HepG2 (cell line): ENCODE data around the gene KSR1. TPM values are rescaled to one million over a fixed set of nuclear protein-coding genes. Genes with fewer than 3 reads are reported as not detected.

ENCODE experiments used
- ATAC-seq: fragments of 200-7000 bp; cut with Tn5 transposase; 3 replicates; pipeline ENCODE4 v1.9.1; 2020; ENCODE audit warnings: mild to moderate bottlenecking, moderate library complexity
- BruUV-seq: library from RNA; stranded (reverse); fragments of 400-500 nt; replicated peaks from 2 replicates; lab custom pipeline; 2021; lab: Mats Ljungman, UMichigan
- CTCF ChIA-PET: fragments of 300-600 bp; formaldehyde crosslinking; extraction: SDS; loops from one replicate; lab custom pipeline; 2021; ENCODE audit warnings: low total read pairs, inconsistent platforms, low intra/inter-chr PET ratio; lab: Yijun Ruan, JAX
- POLR2A ChIA-PET: fragments of 350-600 bp; sonication (Branson Sonifier 250); formaldehyde crosslinking; loops from one replicate; lab custom pipeline; 2020; ENCODE audit warnings: antibody characterized with exemption, inconsistent platforms; lab: Yijun Ruan, JAX
- DNase-seq: peaks from one replicate; pipeline ENCODE4 v3.0.0-alpha.2; 2015; ENCODE audit warnings: low spot score
- FAIRE-seq: peaks from 3 replicates; lab custom pipeline; 2011; peaks lifted over from hg19 to GRCh38; lab: Jason Lieb, UNC
- H2AFZ ChIP-seq: one replicate; pipeline ENCODE4 v1.6.1; 2011; ENCODE audit warnings: low read length, inconsistent platforms
- H3K27ac ChIP-seq: fragments of 300-600 bp; 3 replicates; pipeline ENCODE4 v1.8.0; 2011; ENCODE audit warnings: mixed run types, mild to moderate bottlenecking, mixed read lengths, low read length, inconsistent platforms; ENCODE audit not compliant: insufficient read depth; ENCODE audit errors: extremely low read length
- H3K27me3 ChIP-seq, 2 experiments: fragments of 200-600 bp in 1 of 2; 2 replicates in 1 of 2; 3 replicates in 1 of 2; pipeline versions ENCODE4 v1.6.0 to v1.8.0; 2011; ENCODE audit warnings: low read length in 2 of 2, mild to moderate bottlenecking in 2 of 2, moderate library complexity in 2 of 2, inconsistent platforms in 1 of 2; ENCODE audit not compliant: insufficient read depth in 2 of 2, control insufficient read depth in 1 of 2
- H3K36me3 ChIP-seq, 2 experiments: fragments of 200-600 bp in 1 of 2; replicated peaks in 1 of 2; 2 replicates in 1 of 2; 3 replicates in 1 of 2; pipeline versions ENCODE4 v1.5.1 to v1.8.0; 2011; ENCODE audit warnings: low read length in 2 of 2, inconsistent platforms in 1 of 2; ENCODE audit not compliant: insufficient read depth in 2 of 2, control insufficient read depth in 1 of 2
- H3K4me1 ChIP-seq: 2 replicates; pipeline ENCODE4 v1.5.1; 2012; ENCODE audit warnings: low read length, inconsistent platforms; ENCODE audit not compliant: insufficient read depth
- H3K4me2 ChIP-seq: 2 replicates; pipeline ENCODE4 v1.6.0; 2011; ENCODE audit warnings: low read depth, low read length, inconsistent platforms
- H3K4me3 ChIP-seq, 3 experiments: fragments of 200-600 bp in 1 of 3; sonication (generic), shearing (Covaris generic) in 1 of 3; replicated peaks in 1 of 3; 2 replicates each; pipeline ENCODE4 v1.5.1; 2011 to 2016; ENCODE audit warnings: low read length in 3 of 3, inconsistent platforms in 2 of 3, low read depth in 2 of 3, mild to moderate bottlenecking in 2 of 3, control low read depth in 1 of 3, mixed read lengths in 1 of 3; ENCODE audit not compliant: insufficient read depth in 1 of 3
- H3K79me2 ChIP-seq: one replicate; pipeline ENCODE4 v1.6.1; 2011; ENCODE audit warnings: low read length, inconsistent platforms; ENCODE audit not compliant: insufficient read depth
- H3K9ac ChIP-seq: 2 replicates; pipeline ENCODE4 v1.6.0; 2011; ENCODE audit warnings: mild to moderate bottlenecking, low read depth, low read length, inconsistent platforms; ENCODE audit not compliant: insufficient read depth
- H3K9me3 ChIP-seq: 2 replicates; pipeline ENCODE4 v1.5.1; 2012; ENCODE audit warnings: mild to moderate bottlenecking, low read length
- H4K20me1 ChIP-seq: 2 replicates; pipeline ENCODE4 v1.6.0; 2011; ENCODE audit warnings: inconsistent platforms, mild to moderate bottlenecking, low read length, moderate library complexity; ENCODE audit not compliant: insufficient read depth
- FOSL1 ChIP-seq: sonication (generic); formaldehyde crosslinking; IDR thresholded peaks from 2 replicates; pipeline ENCODE4 v1.9.0; 2021; ENCODE audit warnings: missing genetic modification reagents, borderline replicate concordance
- FOXA1 ChIP-seq, 2 experiments: fragments of 450-650 bp in 1 of 2; sonication (generic) in 1 of 2; formaldehyde crosslinking in 1 of 2; IDR thresholded peaks; 2 replicates each; pipeline versions ENCODE4 v1.4.0 to v1.6.1; 2016 to 2020; ENCODE audit warnings: missing genetic modification reagents in 1 of 2
- HMGA1 ChIP-seq: sonication (generic); formaldehyde crosslinking; conservative IDR thresholded peaks from 2 replicates; pipeline ENCODE4 v1.4.0; 2020; ENCODE audit warnings: missing genetic modification reagents
- PTBP1 ChIP-seq: fragments of 200-400 bp; formaldehyde crosslinking; IDR thresholded peaks from 2 replicates; pipeline ENCODE4 v1.6.1; 2018; ENCODE audit warnings: low read length, low read depth; ENCODE audit not compliant: poor library complexity, severe bottlenecking
- RORA ChIP-seq: sonication (generic); formaldehyde crosslinking; IDR thresholded peaks from 2 replicates; pipeline ENCODE4 v1.5.0; 2020; ENCODE audit warnings: mild to moderate bottlenecking, missing genetic modification reagents, moderate library complexity
- SP140L ChIP-seq: sonication (generic); formaldehyde crosslinking; IDR thresholded peaks from 2 replicates; pipeline ENCODE4 v1.4.0; 2020; ENCODE audit warnings: missing genetic modification reagents, borderline replicate concordance
- TCF12 ChIP-seq, 2 experiments: fragments of 450-650 bp in 1 of 2; sonication (generic) in 1 of 2; formaldehyde crosslinking in 1 of 2; IDR thresholded peaks; 2 replicates each; pipeline versions ENCODE4 v1.6.1 to v1.8.0; 2017 to 2022; ENCODE audit warnings: antibody characterized with exemption in 1 of 2, mild to moderate bottlenecking in 1 of 2, missing genetic modification reagents in 1 of 2, moderate library complexity in 1 of 2
- ZIK1 ChIP-seq: sonication (generic); formaldehyde crosslinking; IDR thresholded peaks from 2 replicates; pipeline ENCODE4 v1.5.0; 2020; ENCODE audit warnings: mild to moderate bottlenecking, low read depth, missing genetic modification reagents, borderline replicate concordance
- ZNF224 ChIP-seq: sonication (generic); formaldehyde crosslinking; IDR thresholded peaks from 2 replicates; pipeline ENCODE4 v1.5.0; 2020; ENCODE audit warnings: mild to moderate bottlenecking, missing genetic modification reagents
- ZNF614 ChIP-seq: IDR thresholded peaks from 2 replicates; pipeline ENCODE4 v1.6.1; 2018; ENCODE audit warnings: missing biosample characterization, missing genetic modification reagents, inconsistent platforms, borderline replicate concordance
- ZNF792 ChIP-seq: IDR thresholded peaks from 2 replicates; pipeline ENCODE4 v1.6.1; 2016
- WGBS: methylation state at CpG from one replicate; pipeline ENCODE4 v1.1.6; 2017; ENCODE audit warnings: low lambda C conversion rate; 5-methylcytosine and 5-hydroxymethylcytosine counted together
- in situ Hi-C: cut with HindIII; loops from 2 replicates; pipeline ENCODE4 v1.10.0; 2017; ENCODE audit warnings: low pct_unique_long_range_greater_than_20kb; ENCODE audit not compliant: extremely low pct_ligation_motif_present
- intact Hi-C: fragments of 100-400 bp; cut with micrococcal nuclease; formaldehyde crosslinking; loops from one replicate; pipeline ENCODE4 v1.10.0; 2022; ENCODE audit not compliant: unreplicated experiment
- polyA plus RNA-seq, 8 experiments: library from polyadenylated mRNA; depleted of rRNA in 3 of 8; stranded (reverse) in 7 of 8; unstranded in 1 of 8; fragments of >200 nt; fragmentation: Illumina TruSeq in 4 of 8; extraction: Trizol in 4 of 8; gene quantifications; 2 replicates each; pipeline versions ENCODE4 v1.2.1 to v1.2.3, GENCODE V29; 2011 to 2016; ENCODE audit warnings: low read depth in 4 of 8, missing spikeins in 1 of 8, mixed read lengths in 1 of 8; ENCODE audit not compliant: insufficient read depth in 1 of 8
- total RNA-seq, 5 experiments: library from RNA; depleted of rRNA; stranded (reverse); fragments of >200 nt; fragmentation: Illumina TruSeq; extraction: Trizol; gene quantifications; 2 replicates each; pipeline ENCODE4 v1.2.3, GENCODE V29; 2016; ENCODE audit warnings: low read depth in 1 of 5
- TF ChIP-seq, protein P1 (sequence below): sonication (generic); formaldehyde crosslinking; IDR thresholded peaks from 2 replicates; pipeline ENCODE4 v1.8.1; 2023; ENCODE audit warnings: mild to moderate bottlenecking, missing genetic modification reagents
- TF ChIP-seq, protein P2 (sequence below): sonication (generic); formaldehyde crosslinking; IDR thresholded peaks from 2 replicates; pipeline ENCODE4 v1.9.0; 2021; ENCODE audit warnings: mild to moderate bottlenecking, missing genetic modification reagents

Gene KSR1
- total and polyA plus RNA-seq, 2 of the 13 experiments (the other 11 are each of a cell fraction or from before 2014, with no cell fraction given): 10.1 to 16.6 TPM

DNA sequence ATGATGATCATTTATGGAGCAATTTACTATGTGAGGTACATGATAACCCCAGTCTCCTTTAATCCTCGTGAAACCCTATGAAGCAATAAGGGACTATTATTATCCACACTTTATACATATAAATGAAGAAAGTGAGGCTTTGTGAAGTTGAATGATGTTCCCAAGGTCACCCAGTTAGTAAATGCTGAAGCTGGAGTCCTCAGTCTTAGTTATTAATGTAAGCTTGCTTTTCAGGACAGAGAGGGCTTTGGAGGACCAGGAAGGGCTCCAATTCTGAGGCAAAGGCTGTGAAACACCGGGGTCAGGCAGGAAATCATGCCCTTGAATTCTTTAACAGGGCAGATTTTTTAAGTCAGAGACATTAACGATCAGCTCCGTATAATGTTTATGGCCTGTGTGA, 36.8 kb downstream of the KSR1 start:
- in situ Hi-C loops: loop anchor here (5.0 to 25.0 kb wide), 3 partner anchors 36 to 394 kb away; partner anchors contain the start of genes KSR1 and LYRM9
- Histone ChIP-seq H3K79me2 (peaks cover 30% of the 10 kb centered on the region), H3K4me1 (peaks cover 68% of the 10 kb centered on the region), H4K20me1 (no peaks in the 10 kb centered on the region), H3K36me3 (no peaks in the 10 kb centered on the region), H3K27ac (no peak overlapping the region), H2AFZ (no peak overlapping the region), H3K9ac (no peak overlapping the region), H3K27me3 (no peaks in the 10 kb centered on the region), H3K9me3 (no peaks in the 10 kb centered on the region), H3K4me2 (no peak overlapping the region), H3K4me3 (no peak overlapping the region)
- intact Hi-C loops: no loop called here
- FAIRE-seq (no peak), ATAC-seq (no peak), DNase-seq (no peak)
- no TSS peak for BruUV-seq
- TF ChIP-seq, protein P1, sequence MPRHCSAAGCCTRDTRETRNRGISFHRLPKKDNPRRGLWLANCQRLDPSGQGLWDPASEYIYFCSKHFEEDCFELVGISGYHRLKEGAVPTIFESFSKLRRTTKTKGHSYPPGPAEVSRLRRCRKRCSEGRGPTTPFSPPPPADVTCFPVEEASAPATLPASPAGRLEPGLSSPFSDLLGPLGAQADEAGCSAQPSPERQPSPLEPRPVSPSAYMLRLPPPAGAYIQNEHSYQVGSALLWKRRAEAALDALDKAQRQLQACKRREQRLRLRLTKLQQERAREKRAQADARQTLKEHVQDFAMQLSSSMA: no peak
- no peak for TF ChIP-seq FOXA1 (IDR thresholded peaks at IDR 0.05)
- TF ChIP-seq FOXA1 (CRISPR knock-in tag; IDR thresholded peaks at IDR 0.05): no peak
- no peak for TF ChIP-seq ZNF614 (CRISPR knock-in tag)
- TF ChIP-seq PTBP1: no peak
- TF ChIP-seq FOSL1 (CRISPR knock-in tag): no peak
- TF ChIP-seq, protein P2, sequence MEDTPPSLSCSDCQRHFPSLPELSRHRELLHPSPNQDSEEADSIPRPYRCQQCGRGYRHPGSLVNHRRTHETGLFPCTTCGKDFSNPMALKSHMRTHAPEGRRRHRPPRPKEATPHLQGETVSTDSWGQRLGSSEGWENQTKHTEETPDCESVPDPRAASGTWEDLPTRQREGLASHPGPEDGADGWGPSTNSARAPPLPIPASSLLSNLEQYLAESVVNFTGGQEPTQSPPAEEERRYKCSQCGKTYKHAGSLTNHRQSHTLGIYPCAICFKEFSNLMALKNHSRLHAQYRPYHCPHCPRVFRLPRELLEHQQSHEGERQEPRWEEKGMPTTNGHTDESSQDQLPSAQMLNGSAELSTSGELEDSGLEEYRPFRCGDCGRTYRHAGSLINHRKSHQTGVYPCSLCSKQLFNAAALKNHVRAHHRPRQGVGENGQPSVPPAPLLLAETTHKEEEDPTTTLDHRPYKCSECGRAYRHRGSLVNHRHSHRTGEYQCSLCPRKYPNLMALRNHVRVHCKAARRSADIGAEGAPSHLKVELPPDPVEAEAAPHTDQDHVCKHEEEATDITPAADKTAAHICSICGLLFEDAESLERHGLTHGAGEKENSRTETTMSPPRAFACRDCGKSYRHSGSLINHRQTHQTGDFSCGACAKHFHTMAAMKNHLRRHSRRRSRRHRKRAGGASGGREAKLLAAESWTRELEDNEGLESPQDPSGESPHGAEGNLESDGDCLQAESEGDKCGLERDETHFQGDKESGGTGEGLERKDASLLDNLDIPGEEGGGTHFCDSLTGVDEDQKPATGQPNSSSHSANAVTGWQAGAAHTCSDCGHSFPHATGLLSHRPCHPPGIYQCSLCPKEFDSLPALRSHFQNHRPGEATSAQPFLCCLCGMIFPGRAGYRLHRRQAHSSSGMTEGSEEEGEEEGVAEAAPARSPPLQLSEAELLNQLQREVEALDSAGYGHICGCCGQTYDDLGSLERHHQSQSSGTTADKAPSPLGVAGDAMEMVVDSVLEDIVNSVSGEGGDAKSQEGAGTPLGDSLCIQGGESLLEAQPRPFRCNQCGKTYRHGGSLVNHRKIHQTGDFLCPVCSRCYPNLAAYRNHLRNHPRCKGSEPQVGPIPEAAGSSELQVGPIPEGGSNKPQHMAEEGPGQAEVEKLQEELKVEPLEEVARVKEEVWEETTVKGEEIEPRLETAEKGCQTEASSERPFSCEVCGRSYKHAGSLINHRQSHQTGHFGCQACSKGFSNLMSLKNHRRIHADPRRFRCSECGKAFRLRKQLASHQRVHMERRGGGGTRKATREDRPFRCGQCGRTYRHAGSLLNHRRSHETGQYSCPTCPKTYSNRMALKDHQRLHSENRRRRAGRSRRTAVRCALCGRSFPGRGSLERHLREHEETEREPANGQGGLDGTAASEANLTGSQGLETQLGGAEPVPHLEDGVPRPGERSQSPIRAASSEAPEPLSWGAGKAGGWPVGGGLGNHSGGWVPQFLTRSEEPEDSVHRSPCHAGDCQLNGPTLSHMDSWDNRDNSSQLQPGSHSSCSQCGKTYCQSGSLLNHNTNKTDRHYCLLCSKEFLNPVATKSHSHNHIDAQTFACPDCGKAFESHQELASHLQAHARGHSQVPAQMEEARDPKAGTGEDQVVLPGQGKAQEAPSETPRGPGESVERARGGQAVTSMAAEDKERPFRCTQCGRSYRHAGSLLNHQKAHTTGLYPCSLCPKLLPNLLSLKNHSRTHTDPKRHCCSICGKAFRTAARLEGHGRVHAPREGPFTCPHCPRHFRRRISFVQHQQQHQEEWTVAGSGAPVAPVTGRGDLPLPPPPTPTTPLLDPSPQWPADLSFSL (CRISPR knock-in tag): no peak
- no peak for TF ChIP-seq ZIK1 (CRISPR knock-in tag)
- TF ChIP-seq SP140L: no peak
- no peak for TF ChIP-seq TCF12 (IDR thresholded peaks at IDR 0.05)
- TF ChIP-seq TCF12 (CRISPR knock-in tag; IDR thresholded peaks at IDR 0.05): no peak
- TF ChIP-seq HMGA1: no peak
- TF ChIP-seq ZNF792 (CRISPR knock-in tag): no peak
- TF ChIP-seq RORA (CRISPR knock-in tag): no peak
- TF ChIP-seq ZNF224 (CRISPR knock-in tag): no peak
- WGBS: 90% methylated on average over 4 of the region's 4 CpGs
- CTCF ChIA-PET: interaction anchor here (3.1 kb wide), 1 partner anchor 108 kb away, joined by 66 read pairs; no protein-coding TSS in a partner anchor
- POLR2A ChIA-PET: interaction anchor here (0.7 to 4.1 kb wide), 2 partner anchors 35 to 67 kb away, joined by 3 to 33 read pairs; no protein-coding TSS in a partner anchor
